Measurements from ENCODE around the gene HOXB2.

HOXB2 gene

GRCh38 chr17:48498164-48498850 is 46.6 kb downstream of the HOXB2 start:
- TF ChIP-seq CTCF (IDR thresholded peaks at IDR 0.05; ENCODE audit: unreplicated experiment in 3 of 3), result no peak
- no peaks in the 10 kb centered on the region for H3K9me3 Mint-ChIP-seq

GRCh38 chr17:48497103-48497502 is 47.8 kb downstream of the HOXB2 start:
- H3K36me3 Mint-ChIP-seq (ENCODE audit: low read depth), result no peaks in the 10 kb centered on the region
- H3K9me3 Mint-ChIP-seq, result no peaks in the 10 kb centered on the region
- peak overlapping the region in 1 of 3 experiments; percentile 70 for H3K27ac Mint-ChIP-seq
- TF ChIP-seq CTCF (IDR thresholded peaks at IDR 0.05; ENCODE audit: unreplicated experiment in 3 of 3), result no peak
- H3K4me3 Mint-ChIP-seq, result no peak overlapping the region
- H3K27me3 Mint-ChIP-seq (ENCODE audit: low read depth), result peaks cover 27% of the 10 kb centered on the region
- peaks cover 51% of the 10 kb centered on the region for H3K4me1 Mint-ChIP-seq

More at GRCh38 chr17:48498164-48498850, 46.6 kb downstream of the HOXB2 start:
- peaks cover 54% of the 10 kb centered on the region for H3K4me1 Mint-ChIP-seq
- peak overlapping the region in 1 of 3 experiments; percentile 11 for H3K4me3 Mint-ChIP-seq
- H3K27me3 Mint-ChIP-seq (ENCODE audit: low read depth), result peaks cover 34% of the 10 kb centered on the region
- no peaks in the 10 kb centered on the region for H3K36me3 Mint-ChIP-seq (ENCODE audit: low read depth)
- peak overlapping the region; percentile 56 to 83 (median 70) for H3K27ac Mint-ChIP-seq

GRCh38 chr17:48494335-48494734 is 50.6 kb downstream of the HOXB2 start:
- peak overlapping the region; percentile 18 to 54 (median 45) for H3K4me3 Mint-ChIP-seq
- H3K4me1 Mint-ChIP-seq, result peaks cover 48% of the 10 kb centered on the region
- peak overlapping the region in 1 of 3 experiments; percentile 23 for H3K27ac Mint-ChIP-seq
- no peaks in the 10 kb centered on the region for H3K9me3 Mint-ChIP-seq
- peaks cover 26% of the 10 kb centered on the region for H3K27me3 Mint-ChIP-seq (ENCODE audit: low read depth)
- TF ChIP-seq CTCF (IDR thresholded peaks at IDR 0.05; ENCODE audit: unreplicated experiment in 3 of 3), result no peak
- H3K36me3 Mint-ChIP-seq (ENCODE audit: low read depth), result no peaks in the 10 kb centered on the region

Data from nephron (organoid).